Adrenal gland (tissue), 5 donors: ENCODE measurements around the gene DXO.

Experiments
- CTCF ChIP-seq, 6 experiments: fragments of 450-650 bp in 4 of 6; fragments of 200-600 bp in 2 of 6; sonication (generic) in 1 of 6; IDR thresholded peaks; 1 replicate in 5 of 6; 2 replicates in 1 of 6; pipeline versions ENCODE4 v1.5.1 to v1.8.0; 2016 to 2021; ENCODE audit warnings: antibody characterized with exemption in 6 of 6, mild to moderate bottlenecking in 2 of 6, moderate library complexity in 1 of 6
- POLR2A ChIP-seq, 2 donors: fragments of 450-650 bp; IDR thresholded peaks; one replicate each; pipeline ENCODE4 v1.6.1; 2017; ENCODE audit warnings: antibody characterized with exemption in 2 of 2, mild to moderate bottlenecking in 2 of 2, moderate library complexity in 1 of 2
- donor health status: DM: no; HTN: no; CAD: no.

GRCh38 chr6:31958412-31958740, 13.6 kb downstream of the DXO start:
- TF ChIP-seq CTCF (IDR thresholded peaks at IDR 0.05) (no peak), POLR2A (IDR thresholded peaks at IDR 0.05) (no peak)
